Astrocyte of the hippocampus (primary cell): Measurements from ENCODE around the gene ARHGAP4.

ENCODE experiments used
- DNase-seq: peaks from one replicate; pipeline ENCODE4 v3.0.0; 2011; ENCODE audit warnings: low read depth, low spot score

Gene ARHGAP4

DNA sequence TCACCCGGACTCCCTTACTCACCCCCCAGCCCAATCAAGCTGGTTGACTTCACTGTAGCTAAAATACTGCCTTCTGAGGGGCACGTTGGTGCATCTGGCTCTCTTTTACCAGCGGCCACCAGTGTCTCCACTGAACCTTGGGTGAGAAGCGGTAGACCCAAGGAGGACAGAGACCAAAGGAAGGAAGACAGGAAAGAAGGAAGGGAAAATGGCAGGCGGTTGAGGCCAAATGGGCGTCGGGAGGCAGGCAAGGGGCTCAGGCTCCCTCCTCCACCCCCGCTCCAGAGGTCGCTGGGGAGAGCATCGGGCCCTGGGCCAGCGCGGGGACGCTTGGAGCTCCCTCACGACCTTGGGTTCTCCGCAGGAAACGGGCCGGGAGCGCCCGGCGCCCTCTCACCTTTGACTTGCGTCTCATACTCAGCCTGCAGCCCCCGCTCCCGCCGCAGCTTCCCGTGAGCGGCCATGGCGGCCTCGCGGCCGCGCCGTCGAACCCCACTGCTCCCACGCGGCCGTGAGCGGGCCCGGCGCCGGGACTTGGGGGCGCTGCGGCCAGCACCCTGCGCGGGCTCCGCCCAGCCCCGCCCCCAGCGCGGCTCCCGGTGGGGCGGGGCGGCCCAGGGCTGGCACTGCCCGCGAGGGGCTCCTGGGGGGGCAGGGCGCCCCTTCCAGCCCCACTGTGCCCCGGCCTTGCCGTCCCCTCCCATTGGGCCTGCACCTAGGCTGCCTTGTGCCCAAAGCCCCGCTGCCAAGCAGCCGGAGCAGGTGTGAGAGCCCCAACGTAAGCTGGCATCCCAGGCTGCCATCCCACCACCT, at the start of gene ARHGAP4:
Gene ARHGAP4, minus strand, starts transcription at position 526 of the 813 bp plus-strand sequence. Its CDS starts 62 bp downstream, at position 464.
- no peak for DNase-seq

DNA sequence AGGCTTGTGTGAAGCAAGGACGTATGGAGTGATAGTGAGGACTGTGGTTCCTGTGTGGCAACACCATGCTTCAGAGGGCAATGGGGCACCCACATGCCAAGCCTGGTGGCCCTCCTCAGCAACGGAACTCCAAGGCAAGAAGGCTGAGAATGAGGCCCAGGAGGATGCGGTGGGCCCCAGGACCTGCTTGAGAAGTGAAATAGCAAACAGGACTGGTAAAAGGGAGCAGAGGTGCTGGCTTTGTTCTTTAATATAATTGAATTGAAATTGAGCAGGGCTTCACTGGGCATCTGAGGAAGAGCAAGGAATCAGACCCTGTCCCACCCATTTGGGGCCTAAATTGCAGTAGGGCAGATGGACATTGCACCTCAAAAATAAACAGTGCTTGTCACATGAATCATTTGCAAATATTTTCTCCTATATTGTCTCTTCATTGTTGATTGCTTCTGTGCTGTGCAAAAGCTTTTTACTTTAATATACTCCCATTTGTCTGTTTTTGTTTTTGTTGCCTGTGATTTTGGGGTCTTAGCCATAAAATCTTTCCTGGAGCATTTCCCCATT, 48.7 kb upstream of the ARHGAP4 start:
- no peak for DNase-seq

DNA sequence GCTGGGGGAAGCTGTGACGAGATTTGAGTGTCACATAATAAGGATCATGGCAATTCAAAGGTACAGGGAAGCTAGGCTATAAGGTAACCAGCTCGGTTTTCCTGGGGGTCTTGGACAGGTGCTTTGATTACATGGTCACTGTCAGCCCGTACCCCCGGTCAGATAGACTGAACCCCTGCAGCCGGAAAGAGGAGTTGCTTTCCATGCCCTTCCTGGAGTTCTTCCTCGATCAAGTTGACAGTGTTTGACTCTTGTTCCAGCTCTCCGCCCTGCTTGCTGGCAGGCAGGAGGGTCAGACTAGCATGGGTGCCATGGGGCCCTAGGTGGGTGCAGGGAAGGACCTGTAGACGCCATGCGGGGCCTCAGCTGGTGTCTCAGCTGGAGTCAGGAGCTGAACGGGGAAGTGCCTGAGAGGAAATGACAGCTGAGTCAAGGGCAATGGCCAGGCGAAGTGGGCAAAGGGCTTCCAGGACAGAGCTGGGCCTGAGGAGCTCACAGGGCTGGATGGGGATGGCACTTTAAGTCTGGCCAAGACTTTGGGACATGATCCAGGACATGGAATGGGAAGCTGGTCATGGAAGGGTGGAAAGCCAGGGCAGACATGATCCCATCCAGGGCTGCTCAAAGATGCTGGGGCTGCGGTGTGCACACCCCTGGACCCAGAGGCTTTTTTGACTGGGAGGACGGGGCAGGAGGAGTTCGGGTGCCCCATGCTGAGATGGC, 48.1 kb upstream of the ARHGAP4 start:
- no peak for DNase-seq

DNA sequence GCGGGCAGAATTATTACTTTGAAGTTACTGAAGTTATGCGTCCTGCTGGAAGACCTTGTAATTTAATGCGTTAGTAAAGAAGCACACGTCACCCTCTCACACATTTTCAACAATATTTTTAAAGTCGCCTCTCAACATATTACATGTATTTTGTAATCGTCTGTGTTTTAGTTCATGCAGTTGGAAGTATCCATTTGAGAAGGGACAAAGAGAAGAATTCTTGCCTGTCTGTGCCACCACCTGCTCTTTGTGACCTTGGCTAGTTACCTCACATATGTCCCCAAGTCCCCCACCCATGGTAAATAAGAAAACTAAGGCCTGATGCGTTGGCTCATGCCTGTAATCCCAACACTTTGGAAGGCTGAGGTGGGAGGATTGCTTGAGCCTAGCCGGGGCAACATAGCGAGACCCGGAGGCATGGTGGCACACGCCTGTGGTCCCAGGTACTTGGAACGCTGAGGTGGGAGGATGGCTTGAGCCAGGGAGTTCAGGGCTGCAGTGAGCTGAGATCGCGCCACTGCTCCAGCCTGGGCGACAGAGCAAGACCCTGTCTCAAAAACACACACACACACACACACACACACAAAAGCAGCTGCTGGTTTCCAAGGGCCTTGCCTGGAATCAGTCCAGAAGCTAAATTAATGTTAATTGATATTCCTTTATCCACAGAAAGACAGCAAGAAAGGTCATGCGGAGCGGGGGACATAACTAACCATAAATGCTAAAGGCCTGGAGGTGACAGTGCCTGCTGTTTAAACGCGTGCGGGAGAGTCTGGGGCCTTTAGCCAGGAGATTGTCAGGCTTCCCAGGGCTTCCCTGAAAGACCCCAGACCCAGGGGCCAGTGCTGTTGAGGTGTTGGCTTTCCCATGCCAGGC, 47.3 kb upstream of the ARHGAP4 start:
- no peak for DNase-seq

DNA sequence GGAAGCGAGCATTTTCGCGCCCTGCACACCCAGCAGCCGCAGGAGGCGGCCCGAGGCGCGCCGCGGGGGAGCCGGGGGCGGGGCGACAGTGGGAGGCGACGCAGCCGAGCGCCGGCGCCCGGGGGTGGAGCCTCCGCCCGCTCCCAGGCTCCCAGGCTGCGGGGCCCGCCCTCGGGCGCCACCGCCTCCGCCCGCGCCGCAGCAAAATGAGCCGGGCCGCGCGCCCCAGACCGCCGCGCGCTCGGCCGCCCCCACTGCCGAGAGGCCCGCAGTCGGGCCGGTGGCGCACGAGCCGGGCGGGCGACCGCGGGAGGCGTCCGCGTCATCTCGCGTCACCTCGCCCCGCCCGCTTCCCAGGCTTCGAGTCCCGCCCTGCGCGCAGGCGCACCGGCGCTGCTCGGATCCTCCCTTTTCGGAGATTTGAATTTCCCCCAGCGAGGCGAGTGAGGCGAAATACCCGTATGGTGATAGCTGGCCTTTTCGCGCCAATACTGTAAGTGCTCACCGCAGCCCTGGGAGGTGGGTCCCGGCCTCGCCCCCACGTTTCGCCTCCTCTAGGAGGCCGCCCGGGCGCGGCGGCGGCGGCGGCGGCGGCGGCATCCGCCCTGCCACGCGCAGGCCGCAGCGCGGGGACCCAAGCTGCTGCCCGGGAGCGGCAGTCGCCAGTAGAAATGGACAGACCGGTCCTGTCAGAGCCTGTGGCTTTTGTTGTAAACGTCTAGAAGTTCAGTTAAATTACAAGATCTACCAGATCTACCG, 46.5 kb upstream of the ARHGAP4 start, which contains the start of gene TMEM187:
Gene TMEM187, plus strand, starts transcription at position 387 of the 759 bp plus-strand sequence. CDS start 9,309 bp downstream, outside the sequence.
- peak; percentile 94 for DNase-seq

DNA sequence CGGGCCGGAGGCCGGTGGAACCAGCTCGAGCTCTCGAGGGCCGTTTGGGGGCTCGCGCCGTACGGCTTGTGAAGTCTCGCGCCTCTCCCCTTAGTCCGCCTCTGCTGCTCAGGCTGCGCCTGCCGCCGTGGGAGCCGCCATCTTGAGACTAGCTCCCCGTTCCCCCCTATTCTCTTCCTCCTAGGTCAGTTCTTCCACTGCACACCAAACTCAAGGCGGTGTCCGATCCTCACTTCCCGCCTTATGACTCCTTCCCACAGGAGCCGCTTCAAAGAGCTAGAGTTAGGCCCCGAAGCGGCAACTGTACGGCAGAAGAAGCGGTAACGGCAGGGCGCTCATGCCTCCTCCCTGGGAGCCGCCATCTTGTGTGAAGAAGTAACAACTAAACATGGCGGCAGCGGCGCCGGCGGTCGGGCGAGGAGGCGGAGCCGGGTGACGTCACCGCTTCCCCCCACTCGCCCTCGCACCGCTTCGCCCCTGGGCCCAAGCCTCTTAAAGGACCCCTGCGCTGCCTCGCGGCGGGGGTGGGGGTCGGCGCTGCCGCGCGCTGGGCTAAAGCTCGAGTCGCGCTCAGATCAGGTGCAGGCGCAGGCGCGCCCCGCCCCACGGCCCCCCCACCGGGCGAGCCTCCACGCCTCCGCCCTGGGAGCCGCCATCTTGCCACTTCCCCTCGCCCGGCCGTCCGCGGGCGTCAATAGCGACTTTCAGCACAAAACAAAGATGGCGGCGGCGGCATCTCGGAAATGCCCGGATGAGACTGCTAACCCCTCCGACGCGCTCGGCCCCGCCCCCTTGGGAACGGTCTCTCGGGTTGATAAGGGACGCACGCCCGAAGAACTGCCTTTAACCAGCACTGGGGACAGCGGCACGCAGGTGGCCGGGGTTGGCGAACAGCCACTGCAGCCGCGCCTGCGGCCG, 45.6 kb upstream of the ARHGAP4 start, which contains the start of gene HCFC1:
Gene HCFC1, minus strand, starts transcription at position 369 of the 918 bp plus-strand sequence. CDS start 978 bp downstream, outside the sequence.
- DNase-seq: peak; percentile 95

DNA sequence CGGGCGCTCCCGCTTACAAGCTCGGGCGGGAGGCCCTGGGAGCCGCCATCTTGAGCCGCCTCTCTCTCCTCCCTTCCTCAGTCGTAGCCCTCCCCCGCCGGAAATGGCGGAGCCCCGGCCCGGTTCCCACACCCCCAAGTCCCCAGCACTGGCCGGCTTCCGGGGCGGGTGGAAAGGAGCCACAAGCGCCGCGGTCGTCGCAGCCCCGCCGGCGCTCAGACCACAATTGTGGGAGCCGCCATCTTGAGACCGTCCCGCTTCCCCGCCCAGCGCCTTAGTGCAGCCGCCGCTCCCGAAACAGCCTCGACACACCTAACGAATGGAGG, 45.0 kb upstream of the ARHGAP4 start:
- DNase-seq: peak; percentile 95

DNA sequence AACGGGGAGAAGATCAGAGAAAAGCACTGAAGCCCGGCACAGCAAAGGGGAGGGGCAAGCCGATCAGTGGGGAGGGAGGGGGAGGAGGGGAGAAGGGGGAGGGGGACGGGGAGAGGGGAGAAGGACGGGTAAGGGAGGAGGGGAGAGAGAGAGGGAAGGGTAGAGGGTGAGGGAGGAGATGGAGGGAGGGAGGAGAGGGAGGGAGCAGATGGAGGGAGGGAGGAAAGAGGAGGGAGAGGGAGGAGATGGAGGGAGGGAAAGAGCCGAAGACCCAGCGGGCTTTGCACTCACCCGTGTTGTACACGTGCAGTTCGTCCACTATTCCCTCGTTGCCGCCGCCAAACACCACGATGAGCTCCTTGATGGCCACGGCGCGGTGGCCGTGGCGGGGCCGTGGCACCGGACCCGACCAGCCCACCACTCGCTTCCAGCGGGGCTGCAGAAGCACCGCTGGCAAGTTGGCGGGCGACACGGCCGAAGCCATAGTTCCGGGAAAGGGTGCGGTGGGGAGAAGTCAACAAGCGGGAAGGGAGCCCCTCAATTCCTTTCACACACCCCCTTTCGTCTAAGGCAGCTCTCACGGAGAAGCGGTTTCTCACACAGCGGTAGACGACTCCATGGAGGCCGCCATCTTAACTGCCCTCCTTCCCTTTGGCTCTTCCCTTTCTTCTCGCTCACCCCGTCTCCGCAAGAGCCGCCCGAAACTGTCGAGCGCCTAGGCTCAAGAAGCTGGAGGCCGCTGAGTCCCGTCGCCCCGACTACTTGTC, 44.5 kb upstream of the ARHGAP4 start:
- DNase-seq: peak; percentile 71

DNA sequence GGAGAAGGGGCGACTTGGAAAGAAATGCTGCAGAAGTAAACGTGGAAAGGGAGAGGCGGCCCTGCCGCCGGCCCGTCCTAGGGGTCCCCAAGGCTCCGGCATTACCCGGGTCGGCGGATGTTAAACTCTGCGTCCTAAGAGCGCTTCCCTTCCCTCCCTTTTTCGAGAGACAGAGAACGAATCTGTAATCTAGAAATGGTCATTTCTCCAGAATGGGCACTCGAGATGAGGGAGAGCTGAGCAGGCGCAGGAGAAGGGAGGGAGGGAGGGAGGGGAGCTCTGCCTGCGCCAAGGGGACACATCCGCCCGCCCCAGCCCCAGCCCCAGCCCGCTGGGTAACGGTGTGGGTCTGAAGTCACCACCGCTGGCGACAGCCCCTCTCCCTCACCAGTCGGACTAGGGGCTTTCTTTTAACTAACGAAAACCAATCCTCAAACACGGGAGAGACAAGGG, 43.9 kb upstream of the ARHGAP4 start:
- peak; percentile 63 for DNase-seq

DNA sequence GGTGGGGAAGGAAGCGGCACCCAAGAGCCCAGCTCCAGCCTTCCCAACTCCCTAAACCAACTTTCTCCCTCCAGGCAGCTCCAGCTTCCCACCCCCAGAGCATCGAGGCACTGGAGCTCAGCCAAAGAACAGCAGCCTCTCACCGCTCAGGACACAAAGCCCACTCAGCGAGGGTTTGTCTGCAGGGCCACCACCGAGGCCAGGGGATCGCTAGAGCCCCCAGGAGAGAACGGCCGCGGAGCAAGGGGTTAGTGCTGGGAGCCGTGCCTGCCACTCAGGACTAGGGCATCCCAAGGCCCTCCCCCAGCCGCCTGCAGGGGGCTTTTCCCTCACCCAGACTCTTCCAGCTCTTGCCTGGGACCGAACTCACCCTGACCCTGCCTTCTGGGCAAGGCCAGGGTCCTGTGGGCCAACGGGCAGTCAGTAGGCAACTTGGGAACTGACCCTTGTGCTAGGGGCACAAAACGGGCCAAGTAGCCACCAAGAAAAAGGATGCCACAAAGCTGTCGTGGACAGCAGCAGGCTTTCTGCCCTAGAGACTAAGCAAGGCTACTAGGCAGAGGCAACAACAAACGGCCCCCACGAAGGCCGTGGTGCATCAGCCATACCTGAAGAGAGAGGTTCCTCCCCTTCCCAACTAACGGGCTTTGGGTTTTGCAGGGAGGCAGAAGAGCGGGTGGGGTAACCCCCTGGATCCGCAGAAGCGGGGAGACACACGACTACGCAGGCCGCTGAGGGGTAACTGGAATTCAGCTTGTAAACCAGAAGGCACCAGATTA, 43.2 kb upstream of the ARHGAP4 start:
- peak; percentile 31 for DNase-seq

DNA sequence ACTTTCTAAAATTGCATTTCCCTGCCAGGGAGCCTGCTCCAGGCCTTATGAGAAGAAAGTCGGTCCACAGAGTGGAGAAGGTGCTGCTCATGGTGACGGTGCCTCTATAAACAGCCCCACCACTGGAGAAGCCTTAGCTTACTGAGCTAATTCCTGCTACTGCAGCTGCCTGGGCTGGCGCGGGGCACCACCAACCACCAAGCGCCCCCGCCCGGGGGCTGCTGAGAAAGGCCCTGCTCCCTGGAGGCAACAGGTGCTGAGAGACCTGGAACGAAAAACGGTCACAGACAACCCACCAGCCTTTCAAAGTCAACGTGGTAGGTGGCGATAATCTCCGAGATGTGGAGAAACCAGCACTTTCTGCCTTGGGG, 42.7 kb upstream of the ARHGAP4 start:
- peak; percentile 50 for DNase-seq

DNA sequence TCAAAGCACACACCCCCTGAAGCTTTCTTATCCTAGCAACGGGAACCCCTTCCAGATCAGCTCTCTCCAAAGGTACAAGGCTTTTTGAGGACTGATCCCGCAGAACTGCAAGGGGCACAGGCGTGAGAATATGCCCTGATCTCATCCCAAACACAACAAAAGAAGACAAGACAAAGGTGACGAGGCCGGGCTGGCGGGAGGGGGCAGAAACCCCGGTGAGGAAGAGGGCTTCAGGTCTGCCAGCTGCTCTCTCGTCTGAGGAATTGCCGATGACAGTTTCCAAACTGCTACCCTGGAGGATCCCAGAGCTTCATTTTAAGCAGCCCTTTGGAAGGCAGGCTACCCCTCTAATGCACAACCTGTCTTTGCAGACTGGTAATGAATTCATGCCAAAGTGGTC, 42.2 kb upstream of the ARHGAP4 start:
- DNase-seq: no peak

DNA sequence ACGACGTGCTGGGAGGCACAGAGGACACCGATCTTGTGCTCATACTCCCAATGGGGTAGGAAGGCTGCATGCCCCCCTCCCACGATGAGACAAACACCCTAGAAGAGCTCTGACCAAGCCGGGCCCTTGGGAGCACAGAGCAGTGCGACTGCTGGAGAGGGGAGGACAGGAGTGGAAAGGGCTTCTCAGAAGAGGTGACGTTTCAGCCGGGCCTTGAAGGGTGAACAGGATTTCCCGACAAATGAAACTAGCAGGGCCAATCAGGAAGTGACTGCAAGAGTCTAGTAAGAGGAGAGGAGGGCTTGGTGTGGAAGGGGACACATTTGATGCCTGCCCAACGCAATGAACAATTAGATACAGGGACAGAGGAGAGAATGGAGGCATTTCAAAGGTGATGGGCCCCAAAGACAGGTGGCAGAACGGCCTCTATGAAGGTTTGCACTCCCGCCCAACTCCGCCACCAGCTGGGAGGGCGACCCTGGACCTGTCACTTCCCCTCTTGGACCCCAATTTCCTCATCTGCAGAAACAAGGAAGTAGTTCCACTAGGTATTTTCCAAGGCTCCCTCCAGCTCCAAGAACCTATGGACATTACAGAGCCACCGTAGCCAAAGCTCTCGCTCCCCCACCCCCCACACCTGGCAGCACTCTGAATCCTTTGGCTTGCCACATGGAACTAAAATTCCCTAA, 41.6 kb upstream of the ARHGAP4 start:
- no peak for DNase-seq

DNA sequence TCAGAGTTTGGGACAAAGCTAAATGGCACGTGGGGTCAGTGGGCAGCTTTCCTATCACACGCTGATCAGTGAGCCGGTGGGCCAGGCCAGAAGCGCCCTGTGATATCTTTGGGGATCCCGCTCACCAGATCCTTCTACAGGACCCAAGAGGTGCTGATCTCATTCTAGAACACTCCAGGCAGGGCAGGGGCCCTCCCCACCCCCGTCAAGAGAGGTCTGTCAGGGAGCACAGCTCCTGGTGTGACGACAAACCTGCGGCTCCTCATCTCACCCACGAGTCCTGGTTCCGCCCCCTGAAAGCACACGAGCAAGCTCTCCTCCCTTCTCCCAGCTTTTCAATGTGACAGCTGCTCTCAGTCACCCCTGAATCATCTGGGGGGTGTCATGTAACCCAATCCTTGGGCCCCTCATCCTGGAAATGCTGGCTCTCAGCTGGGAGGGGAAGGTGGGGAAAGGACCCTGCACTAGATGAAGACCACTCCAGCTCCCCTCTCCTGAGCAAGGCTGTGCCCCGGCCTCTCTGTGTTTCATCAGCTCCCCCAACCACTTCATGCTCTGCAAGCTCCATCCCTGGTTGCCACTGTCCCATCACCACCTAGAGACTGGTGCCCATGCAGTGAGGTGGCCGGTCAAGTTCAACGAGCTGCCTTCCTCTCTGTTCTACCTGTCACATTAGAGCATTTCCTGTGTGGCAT, 40.9 kb upstream of the ARHGAP4 start:
- DNase-seq: no peak

DNA sequence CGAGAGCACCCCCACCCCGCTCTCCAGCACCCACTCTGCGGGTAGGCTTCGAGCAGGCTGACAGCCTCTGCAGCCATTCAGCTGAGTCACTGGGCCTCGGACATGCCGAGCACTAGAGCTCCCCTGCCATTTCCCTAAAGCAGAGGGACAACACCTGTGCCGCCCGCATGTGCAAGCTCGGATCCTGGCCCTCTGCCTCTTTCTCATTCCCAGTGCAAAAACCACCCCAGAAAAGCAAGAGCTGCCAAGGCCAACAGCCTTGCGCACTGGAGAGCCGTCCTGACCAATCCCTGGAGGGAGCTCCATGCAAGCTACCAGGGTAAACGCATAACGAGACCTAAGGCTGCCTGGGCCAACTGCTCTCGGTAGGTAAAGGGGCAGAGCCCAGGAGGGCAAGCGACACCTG, 40.2 kb upstream of the ARHGAP4 start:
- DNase-seq: peak; percentile 47

DNA sequence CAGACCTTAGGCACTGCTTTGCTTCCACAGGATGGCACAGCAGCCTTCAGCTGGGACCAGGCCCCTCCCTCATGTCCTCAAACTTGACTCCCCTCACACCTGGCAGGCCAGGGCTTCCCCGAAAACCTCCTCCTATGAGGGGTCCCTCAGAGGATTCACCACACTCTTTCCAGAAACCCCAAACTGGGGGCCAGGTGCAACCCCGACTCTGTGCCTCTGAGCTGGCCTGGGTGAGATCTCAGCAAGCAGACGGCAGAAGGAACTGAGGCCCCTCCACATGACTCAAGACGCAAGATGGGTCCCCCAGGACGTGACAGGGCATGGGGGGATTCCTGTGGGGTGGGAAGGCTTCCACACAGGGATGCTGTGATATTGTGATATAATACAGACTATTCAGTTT, 39.3 kb upstream of the ARHGAP4 start:
- DNase-seq: no peak

DNA sequence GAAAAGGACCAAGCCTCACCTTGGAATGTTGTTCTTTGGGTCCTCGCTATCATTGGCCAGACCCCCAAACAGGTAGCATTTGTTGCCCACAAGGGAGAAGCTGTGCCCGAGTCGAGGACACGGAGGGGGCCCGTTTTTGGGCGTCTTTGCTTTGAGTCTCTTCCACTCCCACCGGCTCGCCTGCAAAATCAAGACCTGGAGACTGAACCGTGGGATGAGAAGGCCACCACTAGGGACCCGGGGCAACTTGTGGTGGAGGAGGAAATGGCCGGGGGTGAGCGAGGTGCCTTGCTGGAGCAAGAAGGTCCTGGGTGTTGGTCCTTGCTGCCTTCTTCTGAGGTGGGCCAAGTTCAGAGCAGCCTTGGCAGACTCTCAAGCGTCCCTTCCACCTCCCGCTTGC, 38.0 kb upstream of the ARHGAP4 start:
- DNase-seq: no peak
